M059J (cell line): ENCODE data around the gene SFXN5. TPM values are rescaled to one million over a fixed set of nuclear protein-coding genes. Genes with fewer than 3 reads are reported as not detected.
"Not testable (repeated sequence)": the region's sequence is repeated elsewhere in the genome, so short reads cannot be mapped to it uniquely, and the experiment has no call there.

Source experiments
- DNase-seq: peaks from one replicate; pipeline ENCODE4 v3.0.0-alpha.2; 2012; ENCODE audit warnings: low read depth
- total RNA-seq: library from RNA; depleted of rRNA; stranded (reverse); fragments of >200 nt; shearing (Covaris generic); gene quantifications from 2 replicates; pipeline ENCODE4 v1.2.3, GENCODE V29; 2014

SFXN5 gene
- total RNA-seq, 1 experiment from 2014 or later: 17.3 TPM

DNA sequence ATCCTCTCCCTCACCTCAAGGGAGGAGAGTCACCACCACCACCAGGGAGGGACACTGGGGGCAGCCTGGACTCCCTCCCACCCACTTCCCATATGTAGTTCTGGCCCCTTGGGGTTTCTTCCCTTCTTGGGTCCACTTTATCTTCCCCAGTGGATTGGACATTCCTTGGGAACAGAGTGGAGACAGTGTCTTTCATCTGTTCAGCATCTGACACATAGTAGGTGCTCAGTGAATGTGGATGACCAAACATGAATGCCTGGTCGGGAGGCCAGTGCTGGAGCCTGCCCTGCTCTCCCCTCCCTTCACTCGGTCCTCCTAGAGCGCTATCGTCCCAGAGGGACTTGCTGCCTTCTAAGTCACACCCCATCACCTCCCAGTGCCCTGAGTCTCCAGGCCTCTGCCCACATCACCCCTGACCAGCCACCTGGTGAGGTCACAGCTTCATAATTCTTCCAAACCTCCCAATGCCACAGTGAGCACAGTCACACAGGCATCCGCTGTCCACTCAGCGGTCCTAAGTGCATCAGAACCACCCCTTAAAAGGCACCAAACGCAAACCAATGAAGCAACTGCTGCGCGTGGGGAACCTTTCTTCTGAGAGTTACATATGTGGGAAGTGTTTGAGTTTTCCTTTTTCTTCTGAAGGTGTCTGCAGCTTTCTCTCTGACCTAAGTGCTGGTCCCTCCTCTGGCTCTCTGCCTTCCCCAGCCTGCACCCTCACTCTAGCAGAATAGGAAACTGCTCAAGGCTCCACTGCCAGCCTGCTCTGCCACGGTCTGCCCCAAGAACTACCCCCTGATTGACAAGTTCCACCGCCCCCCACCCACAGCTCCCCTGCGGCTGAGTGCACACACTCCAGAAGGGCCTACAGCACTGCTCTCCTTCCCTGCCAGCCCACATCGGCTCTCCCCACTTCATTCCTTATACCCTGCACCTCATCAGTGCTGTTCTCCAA lies 7.2 kb upstream of the SFXN5 start:
- no peak for DNase-seq

DNA sequence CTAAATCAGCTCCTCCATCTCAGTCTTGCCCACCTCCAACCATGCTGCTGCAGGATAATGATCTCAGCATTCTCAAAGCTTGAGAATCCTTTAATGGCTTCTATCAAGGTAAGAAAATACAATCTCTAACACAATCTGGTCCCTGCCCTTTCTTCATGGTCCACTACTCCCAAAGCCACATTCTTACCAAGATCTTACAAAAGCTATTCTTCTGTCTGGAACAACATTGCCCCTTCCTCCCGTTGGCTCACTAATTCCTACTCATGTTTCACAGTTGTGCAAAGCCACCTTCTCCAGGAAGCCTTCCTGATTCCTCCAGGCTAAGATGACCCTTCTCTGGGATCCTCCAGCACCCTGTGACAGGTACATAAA lies 5.9 kb upstream of the SFXN5 start:
- DNase-seq: no peak

DNA sequence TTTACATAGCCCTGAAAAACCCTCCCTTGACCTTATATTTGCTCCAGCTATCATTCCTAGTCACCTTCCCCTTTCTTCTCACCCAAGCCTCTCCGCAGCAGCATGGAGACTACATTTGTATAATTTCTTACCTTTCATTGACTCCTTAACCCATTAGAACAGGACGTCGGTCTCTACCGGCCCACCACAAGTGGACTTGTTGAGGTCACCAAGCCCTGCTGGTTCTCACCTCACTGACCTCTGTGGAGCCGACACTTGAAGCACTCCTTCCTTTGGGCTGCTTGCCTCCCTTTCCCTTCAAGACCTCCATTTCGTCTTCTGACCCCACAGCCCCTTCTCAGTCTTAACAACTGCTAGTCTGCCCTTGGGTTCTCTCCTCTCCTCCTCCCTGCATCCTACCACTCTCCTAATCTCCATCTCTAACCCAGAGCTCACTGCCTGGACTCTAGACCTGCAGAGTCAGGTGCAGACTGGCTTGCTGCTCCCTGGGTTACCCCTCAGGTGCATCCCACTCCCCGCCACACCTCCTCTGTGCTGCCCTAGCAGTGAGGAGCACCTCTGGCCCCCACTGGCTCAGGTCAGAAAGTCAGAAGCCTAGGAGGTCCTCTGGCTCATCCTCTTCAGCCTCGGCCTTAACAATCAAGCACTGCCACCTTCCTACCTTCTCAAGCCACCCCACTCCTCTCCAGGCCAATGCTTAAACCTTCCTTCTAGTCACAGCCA lies 5.3 kb upstream of the SFXN5 start:
- no peak for DNase-seq

DNA sequence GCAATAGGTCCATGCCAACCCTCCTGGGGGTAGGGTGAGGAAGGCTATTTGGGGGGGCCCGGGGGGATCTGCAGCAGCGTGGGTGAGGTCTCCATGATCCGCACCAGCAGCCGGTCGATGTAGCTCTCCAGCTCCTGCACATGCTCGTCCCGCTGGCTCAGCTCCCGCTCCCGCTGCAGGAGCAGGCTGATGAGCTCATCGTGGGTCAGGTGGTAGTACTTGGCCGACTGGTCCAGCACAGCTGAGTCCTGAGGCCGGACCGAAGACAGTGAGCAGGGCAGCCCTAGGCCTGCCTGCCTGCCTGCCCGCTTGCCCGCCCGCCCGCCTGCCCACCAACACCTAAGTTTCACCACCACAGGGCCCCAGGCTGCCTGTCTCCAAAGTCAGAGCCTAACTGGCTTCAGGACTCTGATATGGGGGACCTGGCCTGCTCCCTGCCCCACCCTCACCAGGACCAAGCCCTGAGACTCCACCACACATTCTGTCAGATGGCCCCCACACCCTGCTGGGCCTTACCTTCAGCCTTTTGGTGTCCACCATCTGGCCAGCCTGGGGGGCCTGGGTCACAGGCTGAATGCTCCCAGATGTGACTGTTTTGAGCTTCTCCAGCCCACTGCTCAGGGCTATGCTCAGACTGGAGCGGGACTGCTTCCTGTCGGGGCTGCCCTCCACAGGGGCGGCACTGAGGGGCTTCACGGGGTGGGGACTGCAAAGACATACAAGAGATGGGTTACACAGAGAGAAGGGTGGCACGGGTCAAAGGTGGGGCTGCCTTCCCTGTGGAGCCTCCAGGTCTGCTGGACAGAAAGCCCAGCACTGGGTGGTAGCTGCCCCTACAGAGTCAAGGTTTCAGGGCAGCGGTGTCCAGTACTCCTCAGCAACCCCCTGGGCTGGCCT lies 4.2 kb upstream of the SFXN5 start:
- DNase-seq: no peak

DNA sequence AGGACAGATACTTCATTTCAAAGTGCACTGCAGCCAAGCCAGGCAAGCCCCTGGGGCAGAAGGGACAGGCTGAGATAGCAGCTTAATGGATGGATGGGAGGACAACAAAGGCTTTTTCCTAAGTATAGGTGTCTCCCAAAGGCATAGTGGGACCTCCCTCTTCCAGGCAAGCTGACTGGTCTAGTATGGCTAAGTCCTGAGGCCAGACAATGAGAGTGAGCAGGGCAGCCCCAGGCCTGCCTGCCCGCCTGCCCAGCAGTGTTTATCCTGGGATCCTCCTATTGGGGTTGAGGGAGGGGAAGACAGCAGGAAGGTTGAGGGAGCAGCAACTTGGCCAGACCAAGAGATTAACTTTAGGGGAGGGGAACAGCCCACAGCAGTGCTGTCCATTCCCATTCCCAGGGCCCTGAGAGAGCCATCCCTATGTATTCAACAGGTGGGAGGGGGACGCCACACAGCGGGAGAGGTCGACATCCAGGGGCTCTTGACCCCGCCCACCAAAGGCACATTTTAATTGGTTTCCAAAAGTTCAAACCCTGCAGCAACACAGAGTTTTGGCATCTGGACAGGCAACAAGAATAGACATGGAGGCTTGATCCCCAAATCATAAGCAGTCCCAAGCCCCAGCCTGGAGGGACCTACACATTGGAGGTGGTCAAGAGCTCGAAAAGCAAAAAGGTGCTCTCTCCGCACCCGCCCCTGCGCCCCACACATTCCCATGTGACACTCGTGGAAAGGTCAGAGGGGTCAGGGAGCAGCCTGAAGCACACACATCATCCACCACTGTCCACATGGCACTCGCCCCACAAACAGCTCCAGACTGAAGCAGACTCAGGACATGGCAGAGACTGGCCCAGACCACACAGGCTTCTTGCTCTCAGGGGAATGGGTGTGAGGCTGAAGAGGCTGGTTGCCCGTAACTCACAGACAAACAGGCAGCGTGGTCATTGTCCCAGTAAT lies 2.9 kb upstream of the SFXN5 start:
- DNase-seq: no peak

DNA sequence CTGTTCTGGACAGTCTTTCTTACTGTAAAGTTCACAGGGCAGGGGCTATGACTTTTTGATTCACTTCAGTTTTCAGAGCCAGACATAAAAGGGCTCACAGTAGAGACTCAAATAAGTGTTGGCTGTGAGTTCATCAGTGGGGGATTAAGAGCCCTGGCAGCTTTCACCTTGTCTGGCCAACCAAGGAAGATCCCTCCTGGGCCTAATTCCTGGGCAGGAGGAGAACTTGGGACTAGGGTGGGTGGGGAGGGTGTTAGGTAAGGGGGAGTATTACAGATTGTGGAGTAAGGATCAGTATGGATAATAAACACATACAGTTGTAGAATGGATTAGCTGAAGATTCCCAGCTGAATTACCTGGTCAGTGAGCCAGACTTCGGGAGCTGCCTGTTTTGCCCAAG lies 904 bp upstream of the SFXN5 start:
- no peak for DNase-seq

GRCh38 chr2:73072129-73072395 lies 550 bp upstream of the SFXN5 start:
- DNase-seq: no peak

- no peak for DNase-seq
Measured at GRCh38 chr2:73070643-73071359, 711 bp downstream of the SFXN5 start.

- no peak for DNase-seq
Measured at GRCh38 chr2:73069855-73070642, 1.5 kb downstream of the SFXN5 start.

GRCh38 chr2:73069041-73069854 lies 2.3 kb downstream of the SFXN5 start:
- no peak for DNase-seq

- DNase-seq: no peak
Measured at GRCh38 chr2:73068147-73068546, 3.4 kb downstream of the SFXN5 start.

- DNase-seq: no peak
Measured at GRCh38 chr2:73067043-73067442, 4.5 kb downstream of the SFXN5 start.

DNA sequence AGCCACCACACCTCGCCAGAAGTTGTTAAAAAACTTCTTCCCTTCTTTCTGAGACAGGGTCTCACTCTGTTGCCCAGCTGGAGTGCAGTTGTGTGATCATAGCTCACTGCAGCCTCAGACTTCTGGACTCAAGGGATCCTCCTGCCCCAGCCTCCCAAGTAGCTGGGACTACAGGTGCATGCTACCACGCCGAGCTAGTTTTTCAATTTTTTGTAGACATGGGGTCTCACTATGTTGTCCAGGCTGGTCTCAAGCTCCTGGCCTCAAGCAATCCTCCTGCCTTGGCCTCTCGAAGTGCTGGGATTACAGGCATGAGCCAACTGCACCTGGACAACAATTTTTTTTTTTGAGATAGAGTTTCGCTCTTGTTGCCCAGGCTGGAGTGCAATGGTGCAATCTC lies 6.4 kb downstream of the SFXN5 start:
- not testable (repeated sequence) for DNase-seq

GRCh38 chr2:73063909-73064875 lies 7.3 kb downstream of the SFXN5 start:
- DNase-seq: peak; percentile 83

DNA sequence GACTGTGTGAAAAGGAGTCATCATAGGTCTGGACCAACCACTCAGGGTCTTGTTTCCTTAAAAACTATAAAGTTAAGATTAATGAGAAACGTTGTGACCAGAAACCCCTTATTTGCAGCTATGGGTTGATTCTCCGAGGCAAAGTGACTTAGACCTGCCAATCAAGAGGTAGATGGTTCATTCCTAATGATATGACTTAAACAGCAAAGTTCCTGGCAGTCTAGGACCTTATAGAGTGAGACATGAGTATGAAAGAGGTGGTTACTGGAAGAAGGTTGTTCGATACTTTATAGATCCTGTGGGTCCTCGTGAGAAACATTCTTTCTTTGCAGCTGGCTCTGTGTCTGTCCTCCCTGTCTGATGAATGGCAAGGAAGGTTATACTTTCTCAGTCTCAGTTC lies 8.0 kb downstream of the SFXN5 start:
- DNase-seq: peak; percentile 9

- no peak for DNase-seq
Measured at GRCh38 chr2:73059106-73059505, 12.4 kb downstream of the SFXN5 start.

DNA sequence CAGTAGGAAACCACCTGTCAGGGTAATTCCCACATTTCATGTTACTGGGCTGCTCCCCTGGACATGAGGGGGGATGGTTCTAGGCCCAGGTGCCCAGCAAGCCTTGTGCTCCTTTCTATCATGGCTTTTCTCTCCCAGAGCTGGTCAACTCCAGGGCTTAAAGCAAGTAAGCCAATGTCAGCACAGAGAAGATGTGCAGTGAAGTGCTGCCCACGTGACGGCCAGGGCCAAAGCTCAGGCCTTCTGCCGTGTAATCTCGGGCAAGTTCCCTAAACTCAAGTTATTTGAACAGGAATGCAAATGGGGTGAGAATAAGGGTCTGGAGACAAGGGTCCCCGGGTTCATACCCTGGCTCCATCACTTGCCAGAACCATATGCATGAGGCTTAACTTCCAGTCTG lies 16.5 kb downstream of the SFXN5 start:
- no peak for DNase-seq
